Upper lobe of right lung (tissue), 1 donor: ENCODE measurements around the gene ABCG1. TPM values are rescaled to one million over a fixed set of nuclear protein-coding genes. Genes with fewer than 3 reads are reported as not detected.

Source experiments
- ATAC-seq: fragments of 200-7000 bp; cut with Tn5 transposase; one replicate; pipeline ENCODE4 v1.9.1; 2020; ENCODE audit warnings: mild to moderate bottlenecking, moderate library complexity
- DNase-seq: peaks from one replicate; pipeline ENCODE4 v3.0.0-alpha.2; 2020
- H3K27ac ChIP-seq: fragments of 200-600 bp; one replicate; pipeline ENCODE4 v1.8.0; 2022
- H3K27me3 ChIP-seq: fragments of 200-600 bp; one replicate; pipeline ENCODE4 v1.8.0; 2022; ENCODE audit warnings: mild to moderate bottlenecking
- H3K36me3 ChIP-seq: fragments of 200-600 bp; one replicate; pipeline ENCODE4 v1.8.0; 2022
- H3K4me1 ChIP-seq: fragments of 200-600 bp; one replicate; pipeline ENCODE4 v1.8.0; 2022
- H3K4me3 ChIP-seq: fragments of 200-600 bp; one replicate; pipeline ENCODE4 v1.8.0; 2022; ENCODE audit warnings: mild to moderate bottlenecking
- H3K9me3 ChIP-seq: fragments of 200-600 bp; one replicate; pipeline ENCODE4 v1.8.0; 2022
- CTCF ChIP-seq: fragments of 200-600 bp; IDR thresholded peaks from one replicate; pipeline ENCODE4 v1.8.0; 2022; ENCODE audit warnings: antibody characterized with exemption
- intact Hi-C: fragments of 100-400 bp; cut with DNase I; formaldehyde crosslinking; loops from one replicate; pipeline ENCODE4 v1.11.0; 2022
- total RNA-seq: library from RNA; stranded (reverse); fragmentation: NEBNext Ultra II Directional; extraction: Animal tissue kit (Norgen Biotek cat#: 25700); gene quantifications from one replicate; pipeline ENCODE4 v1.2.1, GENCODE V29; 2021
- donor health status: DM: no; HTN: yes; CAD: no; lungs with severe emphysema.

Gene ABCG1
- total RNA-seq, 1 donor from 2014 or later = 62.6 TPM

- Histone ChIP-seq H3K27me3 (no peaks in the 10 kb centered on the region), H3K36me3 (no peaks in the 10 kb centered on the region), H3K9me3 (no peaks in the 10 kb centered on the region), H3K4me1 (peaks cover 28% of the 10 kb centered on the region), H3K4me3 (no peak overlapping the region), H3K27ac (no peak overlapping the region)
- no peak for ATAC-seq
- intact Hi-C loops = no loop called here
- no peak for DNase-seq
- TF ChIP-seq CTCF = no peak
These were observed 38.3 kb downstream of the ABCG1 start for GRCh38 chr21:42257091-42257765.

- Histone ChIP-seq H3K27ac (no peak overlapping the region), H3K36me3 (no peaks in the 10 kb centered on the region), H3K27me3 (no peaks in the 10 kb centered on the region), H3K9me3 (no peaks in the 10 kb centered on the region), H3K4me1 (peaks cover 39% of the 10 kb centered on the region), H3K4me3 (no peak overlapping the region)
- ATAC-seq = peak; percentile 84
- intact Hi-C loops = no loop called here
- DNase-seq = peak; percentile 87
- peak; percentile 93 for TF ChIP-seq CTCF
These were observed 39.4 kb downstream of the ABCG1 start for GRCh38 chr21:42258150-42258884.

- intact Hi-C loops = no loop called here
- no peak for ATAC-seq
- H3K27ac ChIP-seq = no peak overlapping the region
- no peak for DNase-seq
- no peak for TF ChIP-seq CTCF
- peaks cover 45% of the 10 kb centered on the region for H3K4me1 ChIP-seq
- H3K4me3 ChIP-seq = no peak overlapping the region
- H3K9me3 ChIP-seq = no peaks in the 10 kb centered on the region
- no peaks in the 10 kb centered on the region for H3K36me3 ChIP-seq
- H3K27me3 ChIP-seq = no peaks in the 10 kb centered on the region
These were observed 40.0 kb downstream of the ABCG1 start for GRCh38 chr21:42258885-42259407.

GRCh38 chr21:42260121-42260520 lies 41.2 kb downstream of the ABCG1 start:
- intact Hi-C loops = loop anchor here (10.0 kb wide), 1 partner anchor 95 kb away; no protein-coding TSS in a partner anchor

GRCh38 chr21:42261829-42262200 lies 42.9 kb downstream of the ABCG1 start:
- no peak for DNase-seq
- peak overlapping the region; percentile 44 for H3K27ac ChIP-seq
- no peaks in the 10 kb centered on the region for H3K36me3 ChIP-seq
- TF ChIP-seq CTCF = no peak
- intact Hi-C loops = loop anchor here (10.0 kb wide), 1 partner anchor 97 kb away; no protein-coding TSS in a partner anchor
- H3K4me1 ChIP-seq = peaks cover 47% of the 10 kb centered on the region
- H3K27me3 ChIP-seq = no peaks in the 10 kb centered on the region
- H3K9me3 ChIP-seq = no peaks in the 10 kb centered on the region
- H3K4me3 ChIP-seq = no peak overlapping the region
- ATAC-seq = no peak

More at GRCh38 chr21:42260121-42260520, 41.2 kb downstream of the ABCG1 start:
- DNase-seq = no peak
- ATAC-seq = no peak
- H3K27ac ChIP-seq = no peak overlapping the region
- H3K36me3 ChIP-seq = no peaks in the 10 kb centered on the region
- no peak for TF ChIP-seq CTCF
- H3K4me3 ChIP-seq = no peak overlapping the region
- no peaks in the 10 kb centered on the region for H3K9me3 ChIP-seq
- no peaks in the 10 kb centered on the region for H3K27me3 ChIP-seq
- H3K4me1 ChIP-seq = peaks cover 47% of the 10 kb centered on the region
